NCI-H2107 treated with DMSO at 0.1 percent for 48 hours (cell line): ENCODE measurements around the gene GEMIN4.
"Not testable (repeated sequence)": the region's sequence is repeated elsewhere in the genome, so short reads cannot be mapped to it uniquely, and the experiment has no call there.

ENCODE experiments used
- DNase-seq: peaks from one replicate; lab custom pipeline; 2025; ENCODE audit not compliant: unreplicated experiment; lab: John Stamatoyannopoulos, UW

GEMIN4 gene

GRCh38 chr17:781805-782731 is 30.0 kb upstream of the GEMIN4 start, which contains the start of the genes GLOD4 and MRM3:
Gene GLOD4, minus strand, starts transcription at chr17:782280. Its CDS starts 25 bp downstream, at chr17:782255.
Gene MRM3, plus strand, starts transcription at chr17:782353. Its CDS starts 26 bp downstream, at chr17:782379.
- DNase-seq: peak; percentile 39

DNA sequence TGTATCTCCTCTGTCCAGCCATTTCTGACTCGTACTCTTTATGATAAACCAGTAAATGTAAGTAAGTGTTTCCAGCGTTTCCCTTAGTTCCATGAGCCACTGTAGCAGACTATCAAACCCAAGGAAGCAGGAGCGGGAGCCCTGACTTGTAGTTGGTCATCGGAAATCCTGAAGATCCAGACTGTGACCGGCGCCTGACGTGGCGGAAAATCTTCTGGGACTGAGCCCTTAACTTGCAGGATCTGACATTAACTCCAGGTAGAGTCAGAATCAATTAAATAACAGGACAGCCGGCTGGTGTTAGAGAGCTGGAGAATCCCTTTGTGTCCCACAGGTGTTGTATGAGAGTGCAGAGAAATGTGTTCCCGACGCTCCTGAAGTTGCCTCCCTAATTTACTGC is 26.0 kb upstream of the GEMIN4 start:
- DNase-seq: no peak

- DNase-seq: no peak
Measured at GRCh38 chr17:774313-774584, 22.2 kb upstream of the GEMIN4 start.

GRCh38 chr17:773467-774312 is 21.6 kb upstream of the GEMIN4 start:
- no peak for DNase-seq

GRCh38 chr17:773016-773415 is 21.0 kb upstream of the GEMIN4 start:
- no peak for DNase-seq

DNA sequence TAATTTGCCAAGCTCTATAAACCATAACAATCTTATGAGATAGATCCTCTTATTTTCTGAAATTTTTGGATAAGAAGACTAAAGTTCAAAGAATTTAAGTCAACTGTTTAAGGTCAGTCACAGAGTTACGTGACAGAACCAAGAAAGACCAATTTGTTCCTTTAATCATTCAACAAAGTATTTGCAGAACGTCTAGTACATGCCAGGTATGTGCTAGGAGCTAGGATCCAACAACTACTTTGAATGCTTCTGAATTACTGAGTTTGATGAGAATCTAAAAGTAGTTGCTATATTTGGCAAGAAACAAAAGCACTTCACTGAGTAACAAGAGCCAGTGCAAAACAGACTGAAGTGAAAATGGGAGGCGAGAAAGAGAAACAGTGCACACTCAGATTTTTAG is 15.0 kb upstream of the GEMIN4 start:
- DNase-seq: no peak

GRCh38 chr17:760371-760770 is 8.3 kb upstream of the GEMIN4 start:
- no peak for DNase-seq

DNA sequence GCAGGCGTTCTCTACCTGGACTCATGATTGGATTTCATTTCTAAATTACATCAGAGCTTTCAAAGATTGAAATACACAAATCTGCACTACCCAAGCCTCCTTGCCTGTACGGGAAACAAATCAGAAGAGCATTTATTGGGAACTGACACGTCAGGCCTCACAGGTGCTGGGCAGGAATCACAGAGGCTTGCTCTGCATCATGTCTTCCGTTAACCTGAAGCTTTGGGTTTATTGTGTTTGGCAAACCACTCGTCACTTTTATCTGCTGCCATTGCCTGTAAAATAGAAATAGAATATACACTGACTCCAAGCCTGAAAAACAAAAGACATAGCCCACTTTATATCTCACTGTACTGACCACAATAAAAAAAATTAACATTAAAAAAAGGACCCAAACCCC is 7.9 kb upstream of the GEMIN4 start:
- no peak for DNase-seq

GRCh38 chr17:756010-756567 is 4.0 kb upstream of the GEMIN4 start:
- not testable (repeated sequence) for DNase-seq

DNA sequence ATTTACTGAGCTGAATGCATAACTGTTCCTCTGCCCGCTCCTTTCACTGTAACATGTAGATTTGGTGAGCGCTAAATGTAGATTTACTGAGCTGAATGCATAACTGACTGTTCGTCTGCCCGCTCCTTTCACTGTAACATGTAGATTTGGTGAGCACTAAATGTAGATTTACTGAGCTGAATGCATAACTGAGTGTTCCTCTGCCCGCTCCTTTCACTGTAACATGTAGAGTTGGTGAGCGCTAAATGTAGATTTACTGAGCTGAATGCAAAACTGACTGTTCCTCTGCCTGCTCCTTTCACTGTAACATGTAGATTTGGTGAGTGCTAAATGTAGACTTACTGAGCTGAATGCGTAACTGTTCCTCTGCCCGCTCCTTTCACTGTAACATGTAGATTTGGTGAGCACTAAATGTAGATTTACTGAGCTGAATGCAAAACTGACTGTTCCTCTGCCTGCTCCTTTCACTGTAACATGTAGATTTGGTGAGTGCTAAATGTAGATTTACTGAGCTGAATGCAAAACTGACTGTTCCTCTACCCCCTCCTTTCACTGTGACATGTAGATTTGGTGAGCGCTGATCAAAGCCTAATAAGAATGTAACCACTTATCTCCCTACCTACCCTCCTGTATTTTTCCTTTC is 3.4 kb upstream of the GEMIN4 start:
- not testable (repeated sequence) for DNase-seq

DNA sequence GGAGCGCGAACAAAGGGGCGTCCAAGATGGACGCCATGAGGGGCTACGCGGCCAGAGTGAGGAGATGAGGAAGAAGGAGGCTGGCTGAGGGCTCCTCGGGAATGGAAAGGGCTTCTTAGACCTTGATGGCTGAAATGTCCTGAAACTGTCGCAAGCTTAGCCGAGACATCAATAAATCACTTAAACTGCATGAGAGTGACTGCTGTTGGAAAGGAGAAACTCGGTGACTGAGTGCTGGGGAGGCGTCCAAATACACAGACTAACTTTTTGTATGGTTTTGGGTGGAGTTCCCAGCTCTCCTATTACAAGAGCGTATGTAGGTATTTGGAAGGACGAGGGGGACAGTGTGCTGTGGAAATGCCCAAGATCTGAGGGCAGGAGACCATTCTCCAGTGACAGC is 1.4 kb upstream of the GEMIN4 start:
- DNase-seq: no peak

DNA sequence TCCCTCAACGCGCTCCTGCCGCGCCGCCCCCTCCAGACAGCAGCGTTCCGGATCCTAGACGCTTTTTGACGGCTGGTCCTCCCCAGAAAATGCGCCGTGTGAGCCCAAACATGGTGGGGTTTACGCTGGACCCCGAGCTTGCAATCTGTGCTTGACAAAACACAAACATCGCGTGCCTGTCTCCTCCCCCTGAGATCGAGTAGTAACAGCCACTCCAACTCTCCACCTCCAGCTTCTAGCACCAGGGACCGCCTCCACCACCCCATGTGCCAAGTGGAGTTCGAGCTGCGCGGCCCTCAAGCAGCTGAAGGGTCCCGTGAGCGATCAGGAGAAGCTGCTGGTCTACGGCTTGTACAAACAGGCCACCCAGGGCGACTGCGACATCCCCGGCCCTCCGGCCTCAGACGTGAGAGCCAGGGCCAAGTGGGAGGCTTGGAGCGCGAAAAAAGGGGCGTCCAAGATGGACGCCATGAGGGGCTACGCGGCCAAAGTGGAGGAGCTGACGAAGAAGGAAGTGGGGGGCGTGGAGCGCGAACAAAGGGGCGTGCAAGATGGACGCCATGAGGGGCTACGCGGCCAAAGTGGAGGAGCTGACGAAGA is 656 bp upstream of the GEMIN4 start:
- no peak for DNase-seq

DNA sequence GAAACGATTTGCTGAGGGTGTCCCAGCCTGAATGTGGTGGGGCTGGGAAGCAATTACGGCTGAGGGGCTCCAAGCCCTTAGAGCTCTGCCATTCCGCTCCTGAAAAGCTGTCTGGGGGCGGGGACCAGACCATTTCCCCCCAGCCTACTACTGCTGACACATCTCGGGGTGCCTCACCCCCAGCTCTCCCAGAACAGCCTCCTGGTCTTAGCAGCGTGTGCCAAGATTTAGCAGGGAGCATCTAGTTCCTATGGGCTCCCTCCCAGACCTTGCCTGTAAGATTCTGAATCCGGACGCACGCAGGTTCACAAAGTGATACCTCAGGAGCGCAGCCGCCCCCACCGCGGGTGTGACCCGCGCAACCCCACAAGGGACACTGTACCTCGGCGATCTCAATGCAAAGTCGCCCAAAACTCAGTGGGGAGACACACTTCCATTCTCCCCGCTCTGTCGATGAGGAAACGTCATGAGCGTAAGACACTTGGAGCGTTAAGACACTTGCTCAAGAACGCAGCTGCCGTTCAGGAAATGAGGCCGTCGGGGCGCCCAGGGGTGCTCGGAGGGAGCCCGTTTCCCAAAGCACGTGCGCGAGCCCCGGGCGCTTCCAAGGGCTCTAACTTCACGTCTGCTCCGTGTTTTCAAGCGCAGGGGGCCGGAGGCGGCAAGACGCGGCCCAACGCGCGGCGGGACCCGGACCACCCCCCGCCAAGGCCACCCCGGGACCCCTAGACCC is 629 bp downstream of the GEMIN4 start:
- DNase-seq: no peak

GRCh38 chr17:750431-751037 is 1.5 kb downstream of the GEMIN4 start:
- DNase-seq: no peak

DNA sequence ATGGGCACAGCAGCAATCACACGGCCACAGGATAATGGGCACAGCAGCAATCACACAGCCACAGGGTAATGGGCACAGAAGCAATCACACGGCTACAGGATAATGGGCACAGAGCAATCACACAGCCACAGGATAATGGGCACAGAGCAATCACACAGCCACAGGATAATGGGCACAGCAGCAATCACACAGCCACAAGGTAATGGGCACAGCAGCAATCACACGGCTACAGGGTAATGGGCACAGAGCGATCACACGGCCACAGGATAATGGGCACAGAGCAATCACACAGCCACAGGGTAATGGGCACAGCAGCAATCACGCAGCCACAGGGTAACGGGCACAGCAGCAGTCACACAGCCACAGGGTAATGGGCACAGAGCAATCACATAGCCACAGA is 2.7 kb downstream of the GEMIN4 start:
- not testable (repeated sequence) for DNase-seq

DNA sequence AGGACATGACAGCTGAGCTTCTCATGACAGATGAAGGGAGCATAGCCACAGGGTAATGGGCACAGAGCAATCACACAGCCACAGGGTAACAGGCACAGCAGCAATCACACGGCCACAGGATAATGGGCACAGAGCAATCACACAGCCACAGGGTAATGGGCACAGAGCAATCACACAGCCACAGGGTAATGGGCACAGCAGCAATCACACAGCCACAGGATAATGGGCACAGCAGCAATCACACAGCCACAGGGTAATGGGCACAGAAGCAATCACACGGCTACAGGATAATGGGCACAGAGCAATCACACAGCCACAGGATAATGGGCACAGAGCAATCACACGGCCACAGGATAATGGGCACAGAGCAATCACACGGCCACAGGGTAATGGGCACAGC is 3.5 kb downstream of the GEMIN4 start:
- DNase-seq: not testable (repeated sequence)

GRCh38 chr17:746783-747629 is 5.1 kb downstream of the GEMIN4 start:
- DNase-seq: no peak

GRCh38 chr17:746181-746580 is 5.9 kb downstream of the GEMIN4 start:
- DNase-seq: no peak

DNA sequence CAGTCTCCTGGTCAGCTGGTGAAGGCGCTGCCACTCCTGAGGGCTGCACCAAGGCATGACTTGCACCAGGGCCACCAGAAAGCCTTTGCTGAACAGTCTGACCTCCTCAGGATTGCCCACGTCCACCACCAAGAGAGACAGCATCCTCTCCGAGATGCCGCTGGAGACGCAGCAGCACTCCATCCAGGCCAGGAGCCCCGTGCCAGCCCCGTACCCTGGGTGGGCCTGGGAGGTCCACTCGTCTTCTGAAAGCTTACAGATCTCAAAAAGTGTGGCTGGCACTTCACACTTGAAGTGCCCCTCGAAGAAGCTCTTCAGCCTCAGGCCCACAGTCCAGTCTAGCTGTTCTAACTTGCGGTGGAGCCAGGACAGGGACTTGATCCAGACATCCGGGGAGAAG is 6.7 kb downstream of the GEMIN4 start:
- no peak for DNase-seq
